GM12878 (cell line): ENCODE results near the gene UNC50. TPM values are rescaled to one million over a fixed set of nuclear protein-coding genes. Genes with fewer than 3 reads are reported as not detected.

ENCODE experiments used
- BHLHE40 ChIP-seq, 2 experiments: fragments of 450-650 bp in 1 of 2; IDR thresholded peaks; 2 replicates each; pipeline ENCODE4 v1.6.1; 2011 to 2017; ENCODE audit warnings: low read depth in 2 of 2, borderline replicate concordance in 1 of 2, improper control_type of control experiment in 1 of 2, low read length in 1 of 2, mild to moderate bottlenecking in 1 of 2
- CHD2 ChIP-seq: IDR thresholded peaks from 2 replicates; pipeline ENCODE4 v1.6.1; 2011; ENCODE audit warnings: low read depth, low read length, improper control_type of control experiment, borderline replicate concordance
- E2F4 ChIP-seq: IDR thresholded peaks from 2 replicates; pipeline ENCODE4 v1.6.1; 2012; ENCODE audit warnings: low read depth, low read length, improper control_type of control experiment
- ESRRA ChIP-seq: IDR thresholded peaks from 2 replicates; pipeline ENCODE4 v1.6.1; 2012; ENCODE audit warnings: mild to moderate bottlenecking, low read length, improper control_type of control experiment
- EZH2 ChIP-seq: IDR thresholded peaks from 2 replicates; pipeline ENCODE4 v1.6.1; 2012; ENCODE audit warnings: low read depth, mild to moderate bottlenecking, control low read depth, inconsistent platforms, low read length, borderline replicate concordance; ENCODE audit not compliant: control insufficient read depth
- GATAD2B ChIP-seq: fragments of 450-650 bp; conservative IDR thresholded peaks from 2 replicates; pipeline ENCODE4 v1.6.1; 2017; ENCODE audit warnings: low read depth, mild to moderate bottlenecking, moderate library complexity
- MEF2B ChIP-seq: fragments of 450-650 bp; IDR thresholded peaks from 2 replicates; pipeline ENCODE4 v1.6.1; 2018; ENCODE audit warnings: mild to moderate bottlenecking, moderate library complexity; ENCODE audit not compliant: partially characterized antibody, poor library complexity, severe bottlenecking
- NR2C1 ChIP-seq: fragments of 450-650 bp; IDR thresholded peaks from 2 replicates; pipeline ENCODE4 v1.6.1; 2017; ENCODE audit warnings: antibody characterized with exemption, mild to moderate bottlenecking, moderate library complexity
- POLR2AphosphoS2 ChIP-seq: IDR thresholded peaks from 2 replicates; pipeline ENCODE4 v1.6.1; 2011; ENCODE audit warnings: low read depth, mild to moderate bottlenecking, low read length, improper control_type of control experiment, moderate library complexity
- RAD21 ChIP-seq: IDR thresholded peaks from 2 replicates; pipeline ENCODE4 v1.6.1; 2011; ENCODE audit warnings: mild to moderate bottlenecking, low read depth, low read length, moderate library complexity; ENCODE audit not compliant: insufficient read depth
- RBBP5 ChIP-seq: fragments of 200-600 bp; sonication (generic); conservative IDR thresholded peaks from 2 replicates; pipeline ENCODE4 v1.6.1; 2016
- RCOR1 ChIP-seq: conservative IDR thresholded peaks from 2 replicates; pipeline ENCODE4 v1.6.1; 2012; ENCODE audit warnings: low read depth, low read length, improper control_type of control experiment
- RELA ChIP-seq: fragments of 450-650 bp; IDR thresholded peaks from 2 replicates; pipeline ENCODE4 v1.8.0; 2014; ENCODE audit warnings: borderline replicate concordance; ENCODE audit not compliant: partially characterized antibody
- SIN3A ChIP-seq: IDR thresholded peaks from 2 replicates; pipeline ENCODE4 v1.6.1; 2012; ENCODE audit warnings: low read depth, low read length, improper control_type of control experiment
- SMAD1 ChIP-seq: fragments of 450-650 bp; IDR thresholded peaks from 2 replicates; pipeline ENCODE4 v1.6.1; 2018; ENCODE audit warnings: mild to moderate bottlenecking, low read depth; ENCODE audit not compliant: partially characterized antibody
- SRF ChIP-seq, 2 experiments: IDR thresholded peaks; 2 replicates each; pipeline ENCODE4 v1.6.1; 2011; ENCODE audit warnings: low read depth in 2 of 2, low read length in 2 of 2, mild to moderate bottlenecking in 1 of 2, moderate library complexity in 1 of 2
- SUPT20H ChIP-seq: IDR thresholded peaks from 2 replicates; pipeline ENCODE4 v1.6.1; 2011; ENCODE audit warnings: low read depth, mild to moderate bottlenecking, low read length, moderate library complexity, borderline replicate concordance; ENCODE audit not compliant: control insufficient read depth
- ZNF274 ChIP-seq: IDR thresholded peaks from one replicate; pipeline ENCODE4 v1.8.0; 2011; ENCODE audit not compliant: insufficient read length, insufficient read depth
- ZNF592 ChIP-seq: fragments of 450-650 bp; IDR thresholded peaks from 2 replicates; pipeline ENCODE4 v1.6.1; 2017; ENCODE audit warnings: mild to moderate bottlenecking, moderate library complexity
- ZNF622 ChIP-seq: fragments of 450-650 bp; IDR thresholded peaks from 2 replicates; pipeline ENCODE4 v1.6.1; 2017; ENCODE audit warnings: mild to moderate bottlenecking, inconsistent platforms
- polyA plus RNA-seq, 11 experiments: library from polyadenylated mRNA; depleted of rRNA in 4 of 11; unstranded in 6 of 11; stranded (reverse) in 5 of 11; fragments of >200 nt; fragmentation: Nextera tagmentation in 4 of 11; fragmentation: Illumina TruSeq in 1 of 11; extraction: Ambion mirVana in 4 of 11; extraction: Trizol in 1 of 11; gene quantifications; 1 replicate in 1 of 11; 2 replicates in 10 of 11; pipeline versions ENCODE4 v1.2.1 to v1.2.3, GENCODE V29; 2011 to 2016; ENCODE audit warnings: inconsistent platforms in 2 of 11, missing spikeins in 2 of 11, low read depth in 1 of 11
- total RNA-seq, 4 experiments: library from RNA; depleted of rRNA in 3 of 4; stranded (reverse); fragments of >200 nt in 3 of 4; fragmentation: Illumina TruSeq in 1 of 4; extraction: Trizol in 1 of 4; gene quantifications; 2 replicates each; pipeline versions ENCODE4 v1.2.1 to v1.2.3, GENCODE V29; 2013 to 2021
- TF ChIP-seq, protein P1 (sequence below): fragments of 450-650 bp; IDR thresholded peaks from 2 replicates; pipeline ENCODE4 v1.6.1; 2017; ENCODE audit warnings: antibody characterized with exemption, mild to moderate bottlenecking, moderate library complexity

The UNC50 gene
- total and polyA plus RNA-seq, 10 of the 15 experiments (the other 5 are each of a cell fraction or from before 2014, with no cell fraction given): 25.5 to 76.3 (median 37.8) TPM

GRCh38 chr2:98608116-98608961 lies at the start of gene UNC50, which contains the start of gene COA5 (continued):
- TF ChIP-seq, protein P1, sequence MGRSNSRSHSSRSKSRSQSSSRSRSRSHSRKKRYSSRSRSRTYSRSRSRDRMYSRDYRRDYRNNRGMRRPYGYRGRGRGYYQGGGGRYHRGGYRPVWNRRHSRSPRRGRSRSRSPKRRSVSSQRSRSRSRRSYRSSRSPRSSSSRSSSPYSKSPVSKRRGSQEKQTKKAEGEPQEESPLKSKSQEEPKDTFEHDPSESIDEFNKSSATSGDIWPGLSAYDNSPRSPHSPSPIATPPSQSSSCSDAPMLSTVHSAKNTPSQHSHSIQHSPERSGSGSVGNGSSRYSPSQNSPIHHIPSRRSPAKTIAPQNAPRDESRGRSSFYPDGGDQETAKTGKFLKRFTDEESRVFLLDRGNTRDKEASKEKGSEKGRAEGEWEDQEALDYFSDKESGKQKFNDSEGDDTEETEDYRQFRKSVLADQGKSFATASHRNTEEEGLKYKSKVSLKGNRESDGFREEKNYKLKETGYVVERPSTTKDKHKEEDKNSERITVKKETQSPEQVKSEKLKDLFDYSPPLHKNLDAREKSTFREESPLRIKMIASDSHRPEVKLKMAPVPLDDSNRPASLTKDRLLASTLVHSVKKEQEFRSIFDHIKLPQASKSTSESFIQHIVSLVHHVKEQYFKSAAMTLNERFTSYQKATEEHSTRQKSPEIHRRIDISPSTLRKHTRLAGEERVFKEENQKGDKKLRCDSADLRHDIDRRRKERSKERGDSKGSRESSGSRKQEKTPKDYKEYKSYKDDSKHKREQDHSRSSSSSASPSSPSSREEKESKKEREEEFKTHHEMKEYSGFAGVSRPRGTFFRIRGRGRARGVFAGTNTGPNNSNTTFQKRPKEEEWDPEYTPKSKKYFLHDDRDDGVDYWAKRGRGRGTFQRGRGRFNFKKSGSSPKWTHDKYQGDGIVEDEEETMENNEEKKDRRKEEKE: no peak
- TF ChIP-seq RBBP5: no peak; the same call in 1 of the 2 replicates
- no peak for TF ChIP-seq RCOR1
- TF ChIP-seq ESRRA: no peak
- TF ChIP-seq MEF2B: peak; percentile 84
- 0 out of 2 replicates have a peak, but pooled peaks have one; percentile 28 for TF ChIP-seq CHD2
- no peak for TF ChIP-seq RAD21
- TF ChIP-seq ZNF622: no peak
- no peak for TF ChIP-seq SMAD1
- no peak for TF ChIP-seq POLR2AphosphoS2
- peak in 1 of 2 experiments; percentile 52; a peak in 1 of 4 replicates for TF ChIP-seq SRF (IDR thresholded peaks at IDR 0.05; ENCODE audit: low read depth in 2 of 2, low read length in 2 of 2)
- TF ChIP-seq SIN3A: peak; percentile 86
- peak; percentile 27 to 81; a peak in 2 of 4 replicates for TF ChIP-seq BHLHE40 (IDR thresholded peaks at IDR 0.05; ENCODE audit: borderline replicate concordance in 1 of 2, low read depth in 2 of 2, low read length in 1 of 2)
- TF ChIP-seq RELA: peak; percentile 69
- TF ChIP-seq E2F4: no peak
- TF ChIP-seq ZNF274: no peak
- TF ChIP-seq NR2C1: peak; percentile 69
- no peak for TF ChIP-seq EZH2
- 0 out of 2 replicates have a peak, but pooled peaks have one; percentile 82 for TF ChIP-seq GATAD2B
- TF ChIP-seq ZNF592: no peak
- no peak for TF ChIP-seq SUPT20H
